ENCODE results near the gene STN1. TPM values are rescaled to one million over a fixed set of nuclear protein-coding genes. Genes with fewer than 3 reads are reported as not detected.

Gene STN1
- total and polyA plus RNA-seq, 2 of the 4 experiments (the other 2 are of a cell fraction) = 17.8 to 32.3 TPM

DNA sequence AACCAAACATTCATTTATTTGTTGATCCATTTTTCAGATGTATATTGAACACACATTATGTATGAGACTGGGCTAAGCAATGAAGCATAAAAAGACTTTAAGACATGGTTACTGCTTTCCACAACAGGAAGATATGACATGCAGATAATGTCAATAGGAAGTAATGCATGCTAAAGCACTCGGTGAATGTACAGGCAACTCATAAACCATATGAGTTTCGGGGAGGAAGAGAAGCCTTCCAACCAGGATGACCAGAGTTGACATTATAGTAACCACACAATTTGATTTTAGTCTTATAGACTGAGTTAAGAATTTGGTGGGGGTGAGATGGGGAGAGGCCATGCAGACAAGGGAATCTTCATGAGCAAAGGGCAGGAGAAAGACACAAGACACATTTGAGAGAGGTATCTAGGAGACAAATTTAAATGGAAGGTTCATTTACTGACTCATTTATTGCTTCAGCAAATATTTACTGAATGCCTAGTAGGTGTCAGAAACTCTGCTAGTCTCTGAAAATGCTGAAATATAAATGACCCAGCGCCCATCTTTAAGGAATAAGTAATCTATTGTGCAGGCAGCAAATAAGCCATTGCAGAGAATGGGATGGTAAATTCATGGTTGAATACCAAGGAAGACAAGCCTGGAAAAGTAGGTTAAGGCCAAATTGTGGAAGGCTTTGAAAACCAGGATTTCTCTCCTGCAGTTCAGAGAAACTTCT is 30.0 kb upstream of the STN1 start:
- H3K79me1 ChIP-seq (ENCODE audit: low read depth in 1 of 2, low read length in 2 of 2) = no peaks in the 10 kb centered on the region
- H3K9me3 ChIP-seq (ENCODE audit: control insufficient read depth, insufficient read depth, low read length) = no peaks in the 10 kb centered on the region
- H2AK5ac ChIP-seq (ENCODE audit: low read depth, low read length) = no peak overlapping the region
- 67% methylated on average over 1 of the region's 3 CpGs; no CpG with 5 or more reads in 1 of the 2 experiments for WGBS, 2 experiments (ENCODE audit: extremely low coverage in 2 of 2, insufficient read length in 1 of 2)
- no peak overlapping the region for H2BK20ac ChIP-seq (ENCODE audit: low read depth, low read length)
- no TSS peak for BruUV-seq (replicated peaks)
- dilution Hi-C loops (cut with HindIII; ENCODE audit: low sequenced_read_pairs, unreplicated experiment) = no loop called here
- no peak overlapping the region for H3K23ac ChIP-seq (ENCODE audit: low read depth, low read length)
- POLR2A ChIA-PET (ENCODE audit: unreplicated experiment) = no interaction called here
- no peaks in the 10 kb centered on the region for H3K36me3 ChIP-seq (ENCODE audit: control insufficient read depth, insufficient read depth, low read length)
- no peak overlapping the region for H4K91ac ChIP-seq (ENCODE audit: insufficient read depth, low read depth, low read length)
- CTCF ChIA-PET = no interaction called here
- H3K27me3 ChIP-seq (ENCODE audit: control insufficient read depth, insufficient read depth, low read length) = peaks cover 21% of the 10 kb centered on the region
- H3K14ac ChIP-seq (replicated peaks; ENCODE audit: low read depth, low read length) = no peak overlapping the region
- no peak overlapping the region for H4K8ac ChIP-seq (ENCODE audit: low read depth in 2 of 2, low read length in 2 of 2)
- TF ChIP-seq MAFK (IDR thresholded peaks at IDR 0.05; ENCODE audit: low read depth, low read length) (no peak), MXI1 (IDR thresholded peaks at IDR 0.05; ENCODE audit: borderline replicate concordance, low read depth, low read length) (no peak), CHD1 (IDR thresholded peaks at IDR 0.05; ENCODE audit: low read depth, low read length) (no peak), POLR2A (IDR thresholded peaks at IDR 0.05; ENCODE audit: low read depth, low read length) (no peak)
- TF ChIP-seq, protein P1, sequence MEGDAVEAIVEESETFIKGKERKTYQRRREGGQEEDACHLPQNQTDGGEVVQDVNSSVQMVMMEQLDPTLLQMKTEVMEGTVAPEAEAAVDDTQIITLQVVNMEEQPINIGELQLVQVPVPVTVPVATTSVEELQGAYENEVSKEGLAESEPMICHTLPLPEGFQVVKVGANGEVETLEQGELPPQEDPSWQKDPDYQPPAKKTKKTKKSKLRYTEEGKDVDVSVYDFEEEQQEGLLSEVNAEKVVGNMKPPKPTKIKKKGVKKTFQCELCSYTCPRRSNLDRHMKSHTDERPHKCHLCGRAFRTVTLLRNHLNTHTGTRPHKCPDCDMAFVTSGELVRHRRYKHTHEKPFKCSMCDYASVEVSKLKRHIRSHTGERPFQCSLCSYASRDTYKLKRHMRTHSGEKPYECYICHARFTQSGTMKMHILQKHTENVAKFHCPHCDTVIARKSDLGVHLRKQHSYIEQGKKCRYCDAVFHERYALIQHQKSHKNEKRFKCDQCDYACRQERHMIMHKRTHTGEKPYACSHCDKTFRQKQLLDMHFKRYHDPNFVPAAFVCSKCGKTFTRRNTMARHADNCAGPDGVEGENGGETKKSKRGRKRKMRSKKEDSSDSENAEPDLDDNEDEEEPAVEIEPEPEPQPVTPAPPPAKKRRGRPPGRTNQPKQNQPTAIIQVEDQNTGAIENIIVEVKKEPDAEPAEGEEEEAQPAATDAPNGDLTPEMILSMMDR (conservative IDR thresholded peaks at IDR 0.05; ENCODE audit: low read depth, low read length) = no peak
- no peak overlapping the region for H3K56ac ChIP-seq (ENCODE audit: extremely low read depth, insufficient read depth, low read length)
- DNase-seq (no peak), ATAC-seq (ENCODE audit: low read depth) (no peak)
- H4K20me1 ChIP-seq (ENCODE audit: insufficient read depth, low read length) = no peaks in the 10 kb centered on the region
- H4K5ac ChIP-seq (ENCODE audit: low read depth, low read length) = no peak overlapping the region
- no peak overlapping the region for H2AK9ac ChIP-seq (replicated peaks; ENCODE audit: low read depth, low read length, poor library complexity)
- H3K4me3 ChIP-seq (ENCODE audit: insufficient read depth, low read depth, low read length) = no peak overlapping the region
- no peaks in the 10 kb centered on the region for H3K4me1 ChIP-seq (ENCODE audit: control insufficient read depth, insufficient read depth, low read length)
- no peak overlapping the region for H3K18ac ChIP-seq (ENCODE audit: low read depth, low read length)
- H2BK5ac ChIP-seq (ENCODE audit: low read depth, low read length, poor library complexity, severe bottlenecking) = no peak overlapping the region
- no peak overlapping the region for H2BK15ac ChIP-seq (ENCODE audit: low read depth, low read length)
- H2AFZ ChIP-seq (replicated peaks; ENCODE audit: low read length, poor library complexity) = no peak overlapping the region
- intact Hi-C loops (cut with micrococcal nuclease) = no loop called here
- H3K4ac ChIP-seq (ENCODE audit: low read depth, low read length) = no peak overlapping the region
- no peak overlapping the region for H3K9ac ChIP-seq (ENCODE audit: low read depth, low read length)
- H3K27ac ChIP-seq (ENCODE audit: insufficient read depth, low read length) = no peak overlapping the region
- no peaks in the 10 kb centered on the region for H3K9me1 ChIP-seq (ENCODE audit: insufficient read depth, low read length)
- H3K4me2 ChIP-seq (ENCODE audit: low read depth, low read length) = no peak overlapping the region
- in situ Hi-C loops (cut with MboI; ENCODE audit: low sequenced_read_pairs) = no loop called here
- H2BK120ac ChIP-seq (ENCODE audit: low read depth, low read length) = no peak overlapping the region

Measured in IMR-90 (cell line).